Measurements from ENCODE around the gene TGM1. TPM values are rescaled to one million over a fixed set of nuclear protein-coding genes. Genes with fewer than 3 reads are reported as not detected.
A peak's percentile ranks its signal among the peaks of the same experiment; 100 is the strongest.

The TGM1 gene
- total and polyA plus RNA-seq, 10 of the 15 experiments (the other 5 are each of a cell fraction or from before 2014, with no cell fraction given) = 0.05 to 5.9 (median 1.8) TPM

DNA sequence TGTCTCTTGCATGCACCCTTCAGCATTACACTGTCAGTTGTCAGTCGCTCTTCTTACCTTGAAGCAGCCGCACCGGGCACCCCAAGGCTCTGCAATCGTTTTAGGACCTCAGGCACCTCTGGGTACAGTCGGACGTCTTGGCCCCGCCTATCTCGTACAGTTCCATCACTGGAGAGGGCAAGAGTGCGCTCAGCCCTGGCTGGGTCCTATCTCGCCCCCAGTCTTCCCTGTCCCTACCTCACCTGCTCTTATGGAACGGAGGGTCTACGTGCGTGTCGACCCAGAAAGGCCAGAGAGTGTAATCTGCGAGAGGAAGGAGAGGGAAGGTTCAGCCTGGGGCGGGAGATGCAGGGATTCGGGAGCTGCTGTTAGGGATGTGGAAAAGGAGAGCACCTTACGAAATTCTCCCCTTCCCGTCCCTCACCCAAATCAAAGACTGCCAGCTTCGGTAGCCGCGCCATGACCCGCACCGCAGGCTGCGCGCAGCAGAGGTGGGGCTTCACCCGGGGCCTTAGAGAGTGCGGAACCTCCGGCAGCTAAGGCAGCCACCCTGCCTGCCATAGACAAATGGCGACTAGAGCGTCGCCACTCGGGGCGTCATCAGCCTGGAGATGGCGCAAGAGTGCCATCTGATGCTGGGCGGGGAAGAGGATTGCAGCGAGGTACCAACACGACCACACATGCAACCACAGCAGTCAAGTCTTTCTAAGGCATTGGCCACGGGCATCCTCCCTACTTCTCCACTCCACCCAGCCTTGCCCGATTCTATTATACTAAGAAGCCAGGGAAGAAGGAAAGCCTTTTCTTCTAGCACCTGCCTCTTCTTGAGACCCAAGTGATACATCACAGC lies 47.3 kb downstream of the TGM1 start, which contains the start of gene MDP1 (continued):
- 0 out of 2 replicates have a peak, but pooled peaks have one; percentile 48 for TF ChIP-seq TCF3 (IDR thresholded peaks at IDR 0.05; ENCODE audit: borderline replicate concordance, insufficient read depth, low read depth, low read length)
- TF ChIP-seq PKNOX1 (IDR thresholded peaks at IDR 0.05) = peak; percentile 77
- peak; percentile 78 for TF ChIP-seq LARP7 (IDR thresholded peaks at IDR 0.05)
- TF ChIP-seq TAF1 (IDR thresholded peaks at IDR 0.05; ENCODE audit: borderline replicate concordance, low read depth, low read length) = peak; percentile 81; the same call in 1 of the 2 replicates
- peak; percentile 27; the same call in 1 of the 2 replicates for TF ChIP-seq MEF2A (IDR thresholded peaks at IDR 0.05; ENCODE audit: insufficient read depth, low read depth, low read length)
- TF ChIP-seq ZBTB4 (CRISPR knock-in tag; IDR thresholded peaks at IDR 0.05) = 0 out of 2 replicates have a peak, but pooled peaks have one; percentile 20
- peak; percentile 86 for TF ChIP-seq NBN (IDR thresholded peaks at IDR 0.05)
- no peak for TF ChIP-seq ZBTB11 (CRISPR knock-in tag; IDR thresholded peaks at IDR 0.05)
- peak; percentile 82 for TF ChIP-seq ATF7 (IDR thresholded peaks at IDR 0.05; ENCODE audit: low read depth)
- TF ChIP-seq RUNX3 (IDR thresholded peaks at IDR 0.05; ENCODE audit: low read length) = peak; percentile 77
- 0 out of 2 replicates have a peak, but pooled peaks have one; percentile 15 for TF ChIP-seq SPI1 (IDR thresholded peaks at IDR 0.05; ENCODE audit: borderline replicate concordance, insufficient read depth, low read depth, low read length)
- TF ChIP-seq NR2C2 (IDR thresholded peaks at IDR 0.05; ENCODE audit: borderline replicate concordance, control insufficient read depth, insufficient read length, low read depth) = no peak
- TF ChIP-seq CHD4 (IDR thresholded peaks at IDR 0.05) = no peak
- no peak for TF ChIP-seq KDM1A (IDR thresholded peaks at IDR 0.05; ENCODE audit: borderline replicate concordance)
- TF ChIP-seq YBX1 (IDR thresholded peaks at IDR 0.05) = no peak
- peak; percentile 77 for TF ChIP-seq SMC3 (IDR thresholded peaks at IDR 0.05; ENCODE audit: borderline replicate concordance, low read length)
- TF ChIP-seq, protein P1, sequence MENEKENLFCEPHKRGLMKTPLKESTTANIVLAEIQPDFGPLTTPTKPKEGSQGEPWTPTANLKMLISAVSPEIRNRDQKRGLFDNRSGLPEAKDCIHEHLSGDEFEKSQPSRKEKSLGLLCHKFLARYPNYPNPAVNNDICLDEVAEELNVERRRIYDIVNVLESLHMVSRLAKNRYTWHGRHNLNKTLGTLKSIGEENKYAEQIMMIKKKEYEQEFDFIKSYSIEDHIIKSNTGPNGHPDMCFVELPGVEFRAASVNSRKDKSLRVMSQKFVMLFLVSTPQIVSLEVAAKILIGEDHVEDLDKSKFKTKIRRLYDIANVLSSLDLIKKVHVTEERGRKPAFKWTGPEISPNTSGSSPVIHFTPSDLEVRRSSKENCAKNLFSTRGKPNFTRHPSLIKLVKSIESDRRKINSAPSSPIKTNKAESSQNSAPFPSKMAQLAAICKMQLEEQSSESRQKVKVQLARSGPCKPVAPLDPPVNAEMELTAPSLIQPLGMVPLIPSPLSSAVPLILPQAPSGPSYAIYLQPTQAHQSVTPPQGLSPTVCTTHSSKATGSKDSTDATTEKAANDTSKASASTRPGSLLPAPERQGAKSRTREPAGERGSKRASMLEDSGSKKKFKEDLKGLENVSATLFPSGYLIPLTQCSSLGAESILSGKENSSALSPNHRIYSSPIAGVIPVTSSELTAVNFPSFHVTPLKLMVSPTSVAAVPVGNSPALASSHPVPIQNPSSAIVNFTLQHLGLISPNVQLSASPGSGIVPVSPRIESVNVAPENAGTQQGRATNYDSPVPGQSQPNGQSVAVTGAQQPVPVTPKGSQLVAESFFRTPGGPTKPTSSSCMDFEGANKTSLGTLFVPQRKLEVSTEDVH (IDR thresholded peaks at IDR 0.05; ENCODE audit: low read depth, partially characterized antibody) = no peak
- TF ChIP-seq ZNF622 (IDR thresholded peaks at IDR 0.05) = no peak
- TF ChIP-seq NFYB (IDR thresholded peaks at IDR 0.05; ENCODE audit: insufficient read depth, low read depth, low read length) = no peak
